Trophoblast cell (in vitro differentiated cells and primary cell): ENCODE measurements around the gene TEKT2.

Experiments
- DNase-seq, 2 donors: peaks; one replicate each; pipeline ENCODE4 v3.0.0-alpha.2; 2016
- H2AFZ ChIP-seq: 2 replicates; pipeline ENCODE4 v1.6.1; 2013; ENCODE audit warnings: low read length, moderate library complexity, mild to moderate bottlenecking; ENCODE audit not compliant: insufficient read depth, poor library complexity
- H2AK5ac ChIP-seq: 2 replicates; pipeline ENCODE4 v1.6.1; 2013; ENCODE audit warnings: mild to moderate bottlenecking, low read length
- H2BK120ac ChIP-seq: 2 replicates; pipeline ENCODE4 v1.6.1; 2013; ENCODE audit warnings: low read length, mild to moderate bottlenecking, moderate library complexity; ENCODE audit not compliant: insufficient read depth, poor library complexity
- H2BK12ac ChIP-seq: 2 replicates; pipeline ENCODE4 v1.6.1; 2013; ENCODE audit warnings: mild to moderate bottlenecking, low read length, moderate library complexity
- H2BK5ac ChIP-seq: 2 replicates; pipeline ENCODE4 v1.6.1; 2013; ENCODE audit warnings: low read length, low read depth, moderate library complexity, mild to moderate bottlenecking; ENCODE audit not compliant: poor library complexity
- H3K14ac ChIP-seq: 2 replicates; pipeline ENCODE4 v1.6.1; 2013; ENCODE audit warnings: mild to moderate bottlenecking, low read length
- H3K18ac ChIP-seq: 2 replicates; pipeline ENCODE4 v1.6.1; 2013; ENCODE audit warnings: mild to moderate bottlenecking, low read length
- H3K23ac ChIP-seq: 2 replicates; pipeline ENCODE4 v1.6.1; 2013; ENCODE audit warnings: low read length
- H3K27ac ChIP-seq: 2 replicates; pipeline ENCODE4 v1.5.1; 2013; ENCODE audit warnings: low read depth, mild to moderate bottlenecking, inconsistent platforms, low read length, moderate library complexity
- H3K27me3 ChIP-seq: 2 replicates; pipeline ENCODE4 v1.6.1; 2013; ENCODE audit warnings: inconsistent platforms, mild to moderate bottlenecking, low read length, moderate library complexity; ENCODE audit not compliant: insufficient read depth
- H3K36me3 ChIP-seq, 2 experiments: 1 replicate in 1 of 2; 2 replicates in 1 of 2; pipeline ENCODE4 v1.6.1; 2013; ENCODE audit warnings: low read length in 2 of 2, mild to moderate bottlenecking in 2 of 2, moderate library complexity in 1 of 2; ENCODE audit not compliant: insufficient read depth in 2 of 2, control insufficient read depth in 1 of 2
- H3K4ac ChIP-seq: 2 replicates; pipeline ENCODE4 v1.6.1; 2013; ENCODE audit warnings: low read depth, mild to moderate bottlenecking, low read length, moderate library complexity
- H3K4me1 ChIP-seq, 2 experiments: 1 replicate in 1 of 2; 2 replicates in 1 of 2; pipeline ENCODE4 v1.6.1; 2013; ENCODE audit warnings: low read length in 2 of 2, mild to moderate bottlenecking in 2 of 2, moderate library complexity in 1 of 2; ENCODE audit not compliant: insufficient read depth in 2 of 2, control insufficient read depth in 1 of 2
- H3K4me2 ChIP-seq: 2 replicates; pipeline ENCODE4 v1.6.1; 2013; ENCODE audit warnings: inconsistent platforms, mild to moderate bottlenecking, low read length, moderate library complexity
- H3K4me3 ChIP-seq: 2 replicates; pipeline ENCODE4 v1.5.1; 2013; ENCODE audit warnings: mild to moderate bottlenecking, low read depth, low read length, inconsistent platforms
- H3K79me1 ChIP-seq: one replicate; pipeline ENCODE4 v1.6.1; 2013; ENCODE audit warnings: low read length
- H3K79me2 ChIP-seq: 2 replicates; pipeline ENCODE4 v1.6.1; 2013; ENCODE audit warnings: low read length, mild to moderate bottlenecking; ENCODE audit not compliant: control insufficient read depth, insufficient read depth, poor library complexity
- H3K9ac ChIP-seq: 2 replicates; pipeline ENCODE4 v1.6.1; 2013; ENCODE audit warnings: mild to moderate bottlenecking, low read length
- H3K9me3 ChIP-seq: 2 replicates; pipeline ENCODE4 v1.6.1; 2013; ENCODE audit warnings: low read depth, mild to moderate bottlenecking, control low read depth, inconsistent platforms, low read length; ENCODE audit not compliant: insufficient read depth
- H4K12ac ChIP-seq: 2 replicates; pipeline ENCODE4 v1.6.1; 2013; ENCODE audit warnings: low read depth, mild to moderate bottlenecking, low read length, moderate library complexity
- H4K8ac ChIP-seq: 2 replicates; pipeline ENCODE4 v1.6.1; 2013; ENCODE audit warnings: low read depth, mild to moderate bottlenecking, low read length, moderate library complexity
- H4K91ac ChIP-seq: one replicate; pipeline ENCODE4 v1.6.1; 2013; ENCODE audit warnings: low read depth, mild to moderate bottlenecking, low read length, moderate library complexity
- WGBS: extraction: QIAGEN DNeasy Blood & Tissue Kit; methylation state at CpG from one replicate; pipeline ENCODE4 v1.1.7; 2013; ENCODE audit warnings: missing lambda C conversion rate; ENCODE audit not compliant: insufficient read length, insufficient coverage; ENCODE audit errors: extremely low coverage; 5-methylcytosine and 5-hydroxymethylcytosine counted together

The TEKT2 gene

DNA sequence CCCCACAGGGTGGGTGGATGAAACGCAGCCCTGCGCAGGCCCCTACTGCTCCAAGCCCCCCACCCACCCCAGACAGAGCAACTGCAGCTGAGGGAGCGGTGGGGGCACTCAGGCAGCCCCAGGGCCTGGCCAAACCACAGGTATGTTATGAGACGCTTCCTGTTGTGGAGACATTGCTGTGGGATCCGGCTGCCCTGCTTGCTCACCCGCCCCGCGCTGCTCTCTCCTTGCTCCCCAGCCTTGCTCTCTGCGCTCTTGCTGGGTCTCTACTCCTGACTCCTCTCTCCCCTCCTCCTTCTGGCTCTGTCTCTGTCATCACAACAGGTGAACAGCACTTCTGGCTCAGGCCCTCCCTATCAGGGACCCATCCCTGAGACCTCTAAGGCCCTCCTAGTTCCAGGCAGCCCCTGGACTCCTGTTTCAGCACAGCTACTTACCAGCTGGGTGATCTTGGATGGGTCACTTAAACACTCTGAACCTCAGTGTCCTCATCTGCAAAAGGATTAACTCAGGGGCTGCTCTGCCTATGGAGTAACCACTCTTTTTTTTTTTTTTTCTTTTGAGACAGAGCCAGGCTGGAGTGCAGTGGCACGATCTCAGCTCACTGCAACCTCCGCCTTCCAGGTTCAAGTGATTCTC, 25.3 kb downstream of the TEKT2 start:
- H2BK120ac ChIP-seq: no peak overlapping the region
- H2AFZ ChIP-seq: no peak overlapping the region
- peak overlapping the region; percentile 2 for H2BK12ac ChIP-seq
- H3K4me1 ChIP-seq: peaks cover 10 to 21% of the 10 kb centered on the region in 2 experiments
- peaks cover 11% of the 10 kb centered on the region for H3K79me1 ChIP-seq
- no peaks in the 10 kb centered on the region for H3K27me3 ChIP-seq
- H3K4me2 ChIP-seq: peak overlapping the region; percentile 3
- no peaks in the 10 kb centered on the region for H3K79me2 ChIP-seq
- H3K4me3 ChIP-seq: no peak overlapping the region
- no peaks in the 10 kb centered on the region for H3K9me3 ChIP-seq
- H3K18ac ChIP-seq: no peak overlapping the region
- H3K36me3 ChIP-seq: no peaks in the 10 kb centered on the region
- no CpG with 5 or more reads among the region's 11 CpGs for WGBS
- H4K8ac ChIP-seq: peak overlapping the region; percentile 40
- peak overlapping the region; percentile 45 for H4K91ac ChIP-seq
- H3K4ac ChIP-seq: no peak overlapping the region
- H3K14ac ChIP-seq: peak overlapping the region; percentile 19
- H2AK5ac ChIP-seq: no peak overlapping the region
- no peak overlapping the region for H3K23ac ChIP-seq
- H4K12ac ChIP-seq: no peak overlapping the region
- peak overlapping the region; percentile 2 for H2BK5ac ChIP-seq
- no peak for DNase-seq
- H3K9ac ChIP-seq: no peak overlapping the region
- H3K27ac ChIP-seq: no peak overlapping the region

DNA sequence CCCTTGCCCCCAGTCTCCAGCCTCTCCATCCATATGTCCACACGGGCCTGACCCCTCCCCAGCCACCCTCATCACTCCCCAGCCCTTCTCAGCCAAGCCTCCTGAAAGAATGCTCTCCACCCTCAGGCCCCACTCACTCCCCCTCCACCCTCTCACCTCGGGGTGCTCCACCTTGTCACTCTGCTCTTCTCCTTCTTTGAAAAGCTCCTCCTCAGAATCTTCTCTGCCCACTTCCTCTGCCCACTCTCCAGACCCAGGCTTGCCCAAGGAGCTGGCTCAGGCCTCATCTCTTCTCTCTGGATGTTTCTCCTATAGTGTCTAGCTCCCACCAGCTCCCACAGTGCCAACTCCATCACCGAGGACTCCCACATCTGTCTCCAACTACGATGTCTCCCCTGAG, 27.3 kb downstream of the TEKT2 start:
- Histone ChIP-seq H3K9ac (no peak overlapping the region), H3K4me3 (no peak overlapping the region), H3K4me1 (peaks cover 12 to 27% of the 10 kb centered on the region in 2 experiments), H3K27ac (no peak overlapping the region), H3K14ac (no peak overlapping the region), H3K79me2 (no peaks in the 10 kb centered on the region), H3K4ac (no peak overlapping the region), H2BK12ac (no peak overlapping the region), H2BK120ac (no peak overlapping the region), H3K36me3 (no peaks in the 10 kb centered on the region), H4K8ac (no peak overlapping the region), H3K79me1 (peaks cover 11% of the 10 kb centered on the region), H4K12ac (no peak overlapping the region), H3K9me3 (no peaks in the 10 kb centered on the region), H3K18ac (no peak overlapping the region), H2AFZ (no peak overlapping the region), H2AK5ac (peak overlapping the region; percentile 12), H3K27me3 (no peaks in the 10 kb centered on the region), H3K23ac (no peak overlapping the region), H4K91ac (peak overlapping the region; percentile 19), H2BK5ac (no peak overlapping the region), H3K4me2 (no peak overlapping the region)
- DNase-seq: no peak
- no CpG with 5 or more reads among the region's 4 CpGs for WGBS

GRCh38 chr1:36112823-36113222, 28.9 kb downstream of the TEKT2 start:
- Histone ChIP-seq H2BK5ac (no peak overlapping the region), H3K36me3 (no peaks in the 10 kb centered on the region)

GRCh38 chr1:36114371-36114770, 30.5 kb downstream of the TEKT2 start:
- Histone ChIP-seq H2AFZ (no peak overlapping the region), H3K14ac (no peak overlapping the region), H3K9me3 (no peaks in the 10 kb centered on the region), H3K79me2 (no peaks in the 10 kb centered on the region), H3K18ac (no peak overlapping the region), H4K91ac (no peak overlapping the region), H3K4me2 (no peak overlapping the region), H3K23ac (no peak overlapping the region), H3K4me1 (peaks cover 7 to 14% of the 10 kb centered on the region in 2 experiments), H2BK12ac (no peak overlapping the region), H3K9ac (no peak overlapping the region), H3K4ac (no peak overlapping the region), H3K36me3 (no peaks in the 10 kb centered on the region), H4K12ac (no peak overlapping the region), H2BK5ac (no peak overlapping the region), H3K27me3 (no peaks in the 10 kb centered on the region), H2BK120ac (no peak overlapping the region), H3K79me1 (peaks cover under 1% of the 10 kb centered on the region), H3K4me3 (no peak overlapping the region), H3K27ac (no peak overlapping the region), H4K8ac (no peak overlapping the region), H2AK5ac (no peak overlapping the region)
- no CpG with 5 or more reads among the region's 5 CpGs for WGBS
- DNase-seq: no peak

More at GRCh38 chr1:36112823-36113222, 28.9 kb downstream of the TEKT2 start:
- DNase-seq: no peak
- Histone ChIP-seq H3K4me2 (no peak overlapping the region), H2AFZ (no peak overlapping the region), H4K91ac (no peak overlapping the region), H3K4me3 (no peak overlapping the region), H4K12ac (no peak overlapping the region), H3K79me2 (no peaks in the 10 kb centered on the region), H2AK5ac (no peak overlapping the region), H2BK12ac (no peak overlapping the region), H3K23ac (no peak overlapping the region), H3K9me3 (no peaks in the 10 kb centered on the region), H3K4ac (no peak overlapping the region), H3K27ac (no peak overlapping the region), H2BK120ac (no peak overlapping the region), H3K79me1 (peaks cover 11% of the 10 kb centered on the region), H4K8ac (no peak overlapping the region), H3K27me3 (no peaks in the 10 kb centered on the region), H3K4me1 (peaks cover 15 to 26% of the 10 kb centered on the region in 2 experiments), H3K18ac (no peak overlapping the region), H3K14ac (no peak overlapping the region), H3K9ac (no peak overlapping the region)
- no CpG with 5 or more reads among the region's 9 CpGs for WGBS
